ENCODE data around the gene VPS13D. TPM values are rescaled to one million over a fixed set of nuclear protein-coding genes. Genes with fewer than 3 reads are reported as not detected.

VPS13D gene
- total and polyA plus RNA-seq, 2 experiments from 2014 or later, result 9.7 to 35.7 TPM

GRCh38 chr1:12473596-12474362 lies 243.9 kb downstream of the VPS13D start:
- peak overlapping the region; percentile 56 for H3K27ac ChIP-seq
- DNase-seq (ENCODE audit: low read depth in 1 of 2, low spot score in 1 of 2), result no peak
- H3K36me3 ChIP-seq, result no peaks in the 10 kb centered on the region
- H3K27me3 ChIP-seq, result no peaks in the 10 kb centered on the region
- peaks cover 58% of the 10 kb centered on the region for H3K4me1 ChIP-seq (ENCODE audit: low read depth)
- no peak for TF ChIP-seq CTCF (IDR thresholded peaks at IDR 0.05; ENCODE audit: low read depth, low read length)
- no peak overlapping the region for H3K4me3 ChIP-seq
- no peaks in the 10 kb centered on the region for H3K9me3 ChIP-seq (ENCODE audit: low read depth)

- no peak for DNase-seq (ENCODE audit: low read depth in 1 of 2, low spot score in 1 of 2)
- TF ChIP-seq CTCF (IDR thresholded peaks at IDR 0.05; ENCODE audit: low read depth, low read length), result no peak
- no peaks in the 10 kb centered on the region for H3K36me3 ChIP-seq
- no peaks in the 10 kb centered on the region for H3K9me3 ChIP-seq (ENCODE audit: low read depth)
- H3K4me3 ChIP-seq, result no peak overlapping the region
- H3K4me1 ChIP-seq (ENCODE audit: low read depth), result peaks cover 51% of the 10 kb centered on the region
- no peaks in the 10 kb centered on the region for H3K27me3 ChIP-seq
- H3K27ac ChIP-seq, result no peak overlapping the region
Observed at GRCh38 chr1:12475101-12475500, 245.3 kb downstream of the VPS13D start.

GRCh38 chr1:12475530-12475934 lies 245.7 kb downstream of the VPS13D start:
- H3K27me3 ChIP-seq, result no peaks in the 10 kb centered on the region
- H3K4me3 ChIP-seq, result no peak overlapping the region
- H3K4me1 ChIP-seq (ENCODE audit: low read depth), result peaks cover 47% of the 10 kb centered on the region
- no peaks in the 10 kb centered on the region for H3K36me3 ChIP-seq
- TF ChIP-seq CTCF (IDR thresholded peaks at IDR 0.05; ENCODE audit: low read depth, low read length), result no peak
- H3K27ac ChIP-seq, result no peak overlapping the region
- DNase-seq (ENCODE audit: low read depth in 1 of 2, low spot score in 1 of 2), result peak in 1 of 2 donors; percentile 52
- no peaks in the 10 kb centered on the region for H3K9me3 ChIP-seq (ENCODE audit: low read depth)

GRCh38 chr1:12475947-12476346 lies 246.1 kb downstream of the VPS13D start:
- Histone ChIP-seq H3K4me3 (no peak overlapping the region), H3K4me1 (ENCODE audit: low read depth) (peaks cover 43% of the 10 kb centered on the region), H3K9me3 (ENCODE audit: low read depth) (no peaks in the 10 kb centered on the region), H3K36me3 (no peaks in the 10 kb centered on the region), H3K27ac (no peak overlapping the region), H3K27me3 (no peaks in the 10 kb centered on the region)
- no peak for TF ChIP-seq CTCF (IDR thresholded peaks at IDR 0.05; ENCODE audit: low read depth, low read length)
- DNase-seq (ENCODE audit: low read depth in 1 of 2, low spot score in 1 of 2), result peak in 1 of 2 donors; percentile 53

- no peaks in the 10 kb centered on the region for H3K36me3 ChIP-seq
- H3K27ac ChIP-seq, result no peak overlapping the region
- no peak for TF ChIP-seq CTCF (IDR thresholded peaks at IDR 0.05; ENCODE audit: low read depth, low read length)
- DNase-seq (ENCODE audit: low read depth in 1 of 2, low spot score in 1 of 2), result no peak
- no peak overlapping the region for H3K4me3 ChIP-seq
- H3K4me1 ChIP-seq (ENCODE audit: low read depth), result peaks cover 30% of the 10 kb centered on the region
- no peaks in the 10 kb centered on the region for H3K9me3 ChIP-seq (ENCODE audit: low read depth)
- no peaks in the 10 kb centered on the region for H3K27me3 ChIP-seq
Observed at GRCh38 chr1:12477314-12477713, 247.5 kb downstream of the VPS13D start.
